Endometrial microvascular endothelial cells (primary cell): Measurements from ENCODE around the gene KSR1. TPM values are rescaled to one million over a fixed set of nuclear protein-coding genes. Genes with fewer than 3 reads are reported as not detected.
"Not testable (repeated sequence)": the region's sequence is repeated elsewhere in the genome, so short reads cannot be mapped to it uniquely, and the experiment has no call there.

ENCODE experiments used
- in situ Hi-C: cut with HindIII; loops from 2 replicates; pipeline ENCODE4 v1.10.0; 2017; ENCODE audit warnings: low sequenced_read_pairs, low pct_unique_long_range_greater_than_20kb; ENCODE audit errors: inconsistent ontology term
- total RNA-seq: library from RNA; depleted of rRNA; stranded (reverse); fragments of >200 nt; gene quantifications from one replicate; pipeline ENCODE4 v1.2.3, GENCODE V29; 2015; ENCODE audit errors: inconsistent ontology term

Gene KSR1
- total RNA-seq, 1 donor from 2014 or later = 29.9 TPM

DNA sequence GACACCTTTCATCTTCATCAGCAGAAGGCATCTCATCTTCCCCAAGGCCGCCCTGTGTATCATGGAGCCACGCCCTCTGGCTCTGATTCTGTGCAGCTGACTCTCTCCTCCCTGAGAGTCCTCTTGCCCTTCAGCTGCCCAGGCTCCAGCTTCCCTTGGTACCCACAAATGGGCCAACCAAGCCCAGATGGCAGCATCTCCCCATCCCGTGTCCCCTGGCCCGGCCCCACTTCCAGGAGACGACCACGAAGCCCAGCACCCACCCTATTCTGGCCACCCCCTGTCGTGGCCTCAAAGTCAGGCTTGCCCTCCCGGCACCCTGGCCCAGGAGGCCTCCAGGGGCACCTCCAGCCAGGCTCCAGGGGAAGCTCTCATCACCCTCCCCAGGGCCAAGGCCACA is 31.3 kb upstream of the KSR1 start:
- in situ Hi-C loops = no loop called here

GRCh38 chr17:27425571-27425970 is 30.7 kb upstream of the KSR1 start:
- in situ Hi-C loops = not testable (repeated sequence)

- in situ Hi-C loops = no loop called here
These were observed 30.3 kb upstream of the KSR1 start for GRCh38 chr17:27425991-27426390.

DNA sequence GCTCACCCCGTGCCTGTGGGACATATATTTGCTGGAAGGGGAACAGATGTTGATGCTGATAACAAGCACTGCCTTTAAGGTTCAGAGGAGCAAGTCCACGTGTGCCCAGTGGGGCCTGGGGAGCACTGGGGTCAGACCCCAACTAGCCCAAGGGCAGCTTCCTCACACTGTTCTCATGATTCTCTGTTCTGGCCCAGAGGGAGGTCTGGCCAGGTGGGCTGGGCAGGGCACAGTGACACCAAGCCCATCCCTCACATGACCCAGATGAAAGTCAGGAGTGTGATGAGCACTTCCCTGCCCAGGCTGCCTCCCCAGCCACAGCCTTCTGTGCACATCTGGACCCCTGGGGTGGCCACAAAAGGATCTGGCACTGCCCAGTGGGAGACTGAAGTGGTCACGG is 29.8 kb upstream of the KSR1 start:
- in situ Hi-C loops = not testable (repeated sequence)

GRCh38 chr17:27427166-27427862 is 28.9 kb upstream of the KSR1 start:
- in situ Hi-C loops = not testable (repeated sequence)

DNA sequence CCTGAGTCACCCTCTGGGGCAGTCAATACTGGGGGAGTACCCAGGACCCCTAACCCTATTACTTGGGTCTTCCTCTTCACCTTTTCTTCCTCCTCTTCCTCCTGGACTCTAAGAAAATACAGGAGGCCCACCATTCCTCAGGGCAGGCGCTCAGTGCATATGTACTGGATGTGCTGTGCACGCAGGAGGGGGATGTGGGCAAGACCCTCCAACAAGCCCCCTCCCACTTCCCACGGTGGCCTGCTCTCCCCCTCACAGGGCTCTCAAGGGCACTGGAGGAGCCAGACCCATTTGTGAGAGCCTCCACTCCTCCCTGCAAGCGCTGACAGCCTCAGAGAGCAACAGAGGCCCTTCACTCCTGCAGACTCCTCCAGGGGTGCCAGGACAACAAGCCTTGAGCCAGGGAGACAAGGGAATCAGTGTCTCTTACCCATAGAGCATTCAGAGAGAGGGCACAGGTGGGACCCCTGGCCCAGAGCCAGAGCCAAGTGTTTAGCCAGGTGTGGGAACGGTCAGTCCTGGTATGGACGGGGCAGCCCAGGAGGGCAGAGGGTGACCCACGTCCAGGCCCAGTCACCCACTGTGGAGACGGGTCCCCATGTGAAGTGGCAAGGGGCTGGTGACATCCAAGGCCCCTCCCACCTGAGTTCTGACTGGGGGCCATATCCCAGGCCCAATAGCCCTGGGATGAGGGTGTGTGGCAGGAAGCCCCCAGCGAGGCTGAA is 27.3 kb upstream of the KSR1 start:
- in situ Hi-C loops = no loop called here

DNA sequence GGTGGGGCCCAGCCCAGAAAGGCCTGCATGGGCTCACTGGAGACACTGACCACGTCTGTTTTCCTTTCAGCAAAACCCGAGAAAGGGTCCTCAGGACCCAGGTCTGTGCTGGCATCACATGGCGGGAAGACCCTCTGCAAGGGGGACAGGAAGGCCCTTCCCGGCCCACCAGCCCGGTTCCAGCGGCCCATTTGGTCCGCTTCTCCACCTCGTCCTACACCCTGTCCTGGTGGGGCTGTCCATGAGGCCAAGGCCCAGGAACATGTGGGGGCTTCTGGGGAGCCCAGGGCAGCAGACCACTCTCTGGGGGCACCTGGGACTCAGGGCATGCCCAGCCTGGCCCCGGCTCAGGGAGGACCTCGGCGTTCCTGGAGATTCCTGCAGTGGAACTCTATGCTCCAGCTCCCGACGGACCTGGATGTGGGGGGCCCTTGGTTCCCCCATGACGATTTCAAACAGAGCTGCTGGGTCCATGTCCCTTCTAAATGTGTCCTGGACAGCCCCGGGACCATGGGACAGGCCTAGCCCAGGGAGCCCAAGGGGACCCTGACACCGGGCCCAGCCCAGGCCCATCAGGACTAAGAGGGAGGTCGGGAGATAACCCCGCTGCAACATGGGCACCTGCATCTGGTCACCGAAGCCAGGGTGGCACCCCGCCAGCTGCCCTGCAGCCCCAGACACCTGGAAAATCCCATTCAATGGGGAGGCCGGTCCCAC is 26.4 kb upstream of the KSR1 start:
- in situ Hi-C loops = no loop called here

DNA sequence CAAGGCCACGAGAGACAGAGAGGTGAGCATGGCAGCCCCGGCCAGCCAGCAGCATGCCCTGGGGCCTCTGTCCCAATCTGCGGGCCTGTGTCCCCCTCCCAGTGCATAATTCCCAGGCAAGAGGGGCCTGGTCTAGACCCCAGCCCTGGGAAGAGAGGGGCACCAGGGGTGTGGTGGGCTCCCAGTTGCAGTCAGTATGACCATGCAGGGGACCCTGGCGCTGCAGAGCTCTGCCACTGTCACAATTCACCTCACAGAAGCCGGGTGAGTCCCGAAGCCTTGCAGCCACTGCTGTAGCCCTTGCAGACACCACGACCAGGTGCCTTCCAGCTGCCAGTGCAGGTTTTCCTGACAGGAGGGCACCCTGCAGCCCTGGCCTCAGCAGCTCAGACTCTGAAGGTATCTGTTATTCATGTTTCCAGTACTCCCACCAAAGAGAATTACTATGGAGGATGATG is 25.8 kb upstream of the KSR1 start:
- in situ Hi-C loops = no loop called here

- in situ Hi-C loops = no loop called here
These were observed 25.3 kb upstream of the KSR1 start for GRCh38 chr17:27430882-27431491.

DNA sequence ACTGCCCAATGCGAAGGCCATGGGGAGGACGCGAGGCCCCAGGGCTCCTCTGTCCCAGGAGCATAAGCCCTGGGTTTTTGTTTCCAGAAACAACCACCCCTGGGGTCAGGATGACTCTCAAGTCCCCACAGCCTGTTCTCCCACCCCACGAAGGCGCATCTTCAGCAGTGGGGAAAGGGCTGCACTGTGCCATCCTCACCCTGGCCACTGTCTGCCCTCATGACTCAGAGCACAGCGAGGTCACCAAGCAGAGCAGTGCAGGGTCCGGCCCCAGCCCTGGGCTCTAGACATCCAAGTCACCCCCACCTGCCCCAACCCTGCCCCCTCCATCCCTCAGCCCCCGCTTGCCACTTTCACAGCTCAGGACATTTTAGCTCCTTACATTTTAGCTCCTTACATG is 22.7 kb upstream of the KSR1 start:
- in situ Hi-C loops = no loop called here

- in situ Hi-C loops = not testable (repeated sequence)
These were observed 20.7 kb upstream of the KSR1 start for GRCh38 chr17:27435431-27436070.

GRCh38 chr17:27438348-27438998 is 17.8 kb upstream of the KSR1 start:
- in situ Hi-C loops = no loop called here

DNA sequence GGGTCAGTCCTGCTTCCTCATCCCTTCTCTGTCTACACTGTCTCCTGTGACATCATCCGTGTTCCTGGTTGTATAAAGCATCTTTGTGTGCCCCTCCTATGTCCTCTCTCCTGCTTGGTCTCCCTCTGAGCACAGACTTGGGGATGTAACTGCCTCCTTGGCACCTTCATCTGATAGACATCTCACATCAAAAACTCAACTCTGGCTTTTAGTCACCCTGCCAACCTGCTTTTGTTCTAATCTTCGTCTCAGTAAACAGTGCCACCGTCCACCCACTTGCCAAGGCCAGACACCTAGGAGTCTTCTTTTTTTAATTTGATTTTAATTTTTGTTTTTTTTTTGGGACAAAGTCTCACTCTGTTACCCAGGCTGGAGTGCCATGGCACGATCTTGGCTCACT is 16.9 kb upstream of the KSR1 start:
- in situ Hi-C loops = no loop called here

- in situ Hi-C loops = no loop called here
These were observed 13.5 kb upstream of the KSR1 start for GRCh38 chr17:27442702-27443101.

- in situ Hi-C loops = no loop called here
These were observed 12.8 kb upstream of the KSR1 start for GRCh38 chr17:27443491-27443890.

DNA sequence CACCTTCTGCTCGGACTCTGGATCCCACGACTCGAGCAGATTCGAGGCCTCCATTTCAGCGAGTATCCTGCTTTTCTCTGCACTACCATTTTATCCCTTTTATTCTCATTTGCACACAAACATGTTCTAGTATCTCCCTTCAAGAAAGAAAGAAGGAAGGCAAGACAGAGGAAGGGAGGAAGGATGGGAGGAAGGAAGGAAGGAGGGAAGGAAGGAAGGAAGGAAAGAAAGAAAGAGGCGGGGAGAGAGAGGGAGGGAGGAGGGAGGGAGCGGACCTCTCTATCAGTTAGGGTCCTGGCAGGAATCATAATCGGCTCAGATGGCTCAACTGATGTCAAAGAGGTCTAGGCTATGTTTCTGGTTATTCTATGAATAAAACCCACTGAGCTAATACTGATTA is 10.3 kb upstream of the KSR1 start:
- in situ Hi-C loops = no loop called here

- in situ Hi-C loops = no loop called here
These were observed 9.5 kb upstream of the KSR1 start for GRCh38 chr17:27446569-27447301.

- in situ Hi-C loops = not testable (repeated sequence)
These were observed 7.7 kb upstream of the KSR1 start for GRCh38 chr17:27448534-27448933.
